H1 (cell line): Measurements from ENCODE around the gene LDLRAD3. TPM values are rescaled to one million over a fixed set of nuclear protein-coding genes. Genes with fewer than 3 reads are reported as not detected.

ENCODE experiments used
- CTCF ChIA-PET: fragments of 300-600 bp; sonication (Branson Sonifier 250); formaldehyde crosslinking; loops from one replicate; lab custom pipeline; 2021; ENCODE audit not compliant: partially characterized antibody; lab: Charles Lee
- POLR2A ChIA-PET: fragments of 300-600 bp; sonication (Branson Sonifier 250); formaldehyde crosslinking; loops from one replicate; lab custom pipeline; 2021; ENCODE audit warnings: inconsistent platforms; ENCODE audit not compliant: partially characterized antibody; lab: Charles Lee
- DNase-seq, 2 experiments: peaks; one replicate each; pipeline versions ENCODE4 v3.0.0 to v3.0.0-alpha.2; 2010 to 2022; ENCODE audit warnings: low spot score in 2 of 2, low read depth in 1 of 2, mixed read lengths in 1 of 2
- FAIRE-seq: peaks from 2 replicates; lab custom pipeline; 2011; peaks lifted over from hg19 to GRCh38; lab: Jason Lieb, UNC
- H2AFZ ChIP-seq: 2 replicates; pipeline ENCODE4 v1.8.1; 2012; ENCODE audit warnings: low read length, inconsistent platforms
- H2AK5ac ChIP-seq: 2 replicates; pipeline ENCODE4 v1.6.1; 2013; ENCODE audit warnings: low read depth, low read length
- H2BK120ac ChIP-seq: replicated peaks from 2 replicates; pipeline ENCODE3; 2013; ENCODE audit warnings: low read depth, low read length, inconsistent platforms
- H2BK12ac ChIP-seq: 2 replicates; pipeline ENCODE4 v1.6.1; 2013; ENCODE audit warnings: low read depth, low read length
- H2BK15ac ChIP-seq: 2 replicates; pipeline ENCODE4 v1.6.1; 2013; ENCODE audit warnings: low read length
- H2BK20ac ChIP-seq: 2 replicates; pipeline ENCODE4 v1.6.1; 2013; ENCODE audit warnings: low read length
- H2BK5ac ChIP-seq: 2 replicates; pipeline ENCODE4 v1.6.1; 2013; ENCODE audit warnings: low read depth, low read length
- H3K14ac ChIP-seq: 2 replicates; pipeline ENCODE4 v1.6.1; 2013; ENCODE audit warnings: inconsistent platforms; ENCODE audit not compliant: insufficient read length
- H3K18ac ChIP-seq: 2 replicates; pipeline ENCODE4 v1.6.1; 2013; ENCODE audit warnings: low read length; ENCODE audit errors: extremely low read depth
- H3K23ac ChIP-seq: 2 replicates; pipeline ENCODE4 v1.6.1; 2013; ENCODE audit warnings: inconsistent platforms; ENCODE audit not compliant: insufficient read length
- H3K23me2 ChIP-seq: 2 replicates; pipeline ENCODE4 v1.6.1; 2013; ENCODE audit warnings: low read depth, low read length
- H3K27ac ChIP-seq: 2 replicates; pipeline ENCODE4 v1.6.1; 2011; ENCODE audit warnings: low read depth, low read length, inconsistent platforms
- H3K27me3 ChIP-seq, 4 experiments: replicated peaks in 1 of 4; 1 replicate in 1 of 4; 2 replicates in 3 of 4; pipeline versions ENCODE4 v1.6.1 to v1.8.1; 2011 to 2013; ENCODE audit warnings: low read length in 3 of 4, mild to moderate bottlenecking in 3 of 4, inconsistent platforms in 2 of 4, mixed read lengths in 2 of 4, moderate library complexity in 1 of 4; ENCODE audit not compliant: control insufficient read depth in 3 of 4, insufficient read depth in 3 of 4; ENCODE audit errors: extremely low read depth in 1 of 4
- H3K36me3 ChIP-seq, 4 experiments: 2 replicates each; pipeline versions ENCODE4 v1.6.1 to v1.8.1; 2011 to 2013; ENCODE audit warnings: mild to moderate bottlenecking in 4 of 4, low read length in 3 of 4, moderate library complexity in 2 of 4, control low read depth in 1 of 4, inconsistent platforms in 1 of 4; ENCODE audit not compliant: insufficient read depth in 4 of 4, control insufficient read depth in 2 of 4
- H3K4ac ChIP-seq: replicated peaks from 2 replicates; pipeline ENCODE3; 2013; ENCODE audit warnings: low read length, low read depth, mixed read lengths, inconsistent platforms; ENCODE audit not compliant: insufficient read length
- H3K4me1 ChIP-seq, 4 experiments: replicated peaks in 1 of 4; 1 replicate in 1 of 4; 2 replicates in 3 of 4; pipeline versions ENCODE4 v1.6.1 to v1.8.1; 2011 to 2013; ENCODE audit warnings: low read length in 3 of 4, inconsistent platforms in 2 of 4, mixed read lengths in 1 of 4; ENCODE audit not compliant: insufficient read depth in 4 of 4, control insufficient read depth in 3 of 4
- H3K4me2 ChIP-seq, 2 experiments: 2 replicates each; pipeline versions ENCODE4 v1.6.1 to v1.8.1; 2011 to 2013; ENCODE audit warnings: low read depth in 2 of 2, low read length in 2 of 2, control low read depth in 1 of 2, inconsistent platforms in 1 of 2, mild to moderate bottlenecking in 1 of 2; ENCODE audit not compliant: insufficient read depth in 1 of 2
- H3K4me3 ChIP-seq, 4 experiments: fragments of 200-600, 300-600 bp in 1 of 4; sonication (generic), shearing (Covaris generic), sonication (Bioruptor Twin) in 1 of 4; 2 replicates each; pipeline versions ENCODE4 v1.5.1 to v1.8.1; 2011 to 2016; ENCODE audit warnings: low read length in 4 of 4, low read depth in 3 of 4, control low read depth in 2 of 4, inconsistent platforms in 2 of 4, mild to moderate bottlenecking in 2 of 4, mixed read lengths in 1 of 4, moderate library complexity in 1 of 4; ENCODE audit not compliant: insufficient read depth in 2 of 4; ENCODE audit errors: extremely low read depth in 1 of 4
- H3K56ac ChIP-seq: replicated peaks from 2 replicates; pipeline ENCODE3; 2013; ENCODE audit warnings: low read depth, mild to moderate bottlenecking, mixed read lengths, low read length, inconsistent platforms; ENCODE audit not compliant: insufficient read length
- H3K79me1 ChIP-seq: 2 replicates; pipeline ENCODE4 v1.6.1; 2013; ENCODE audit warnings: low read depth, low read length, control low read depth
- H3K79me2 ChIP-seq, 2 experiments: 2 replicates each; pipeline versions ENCODE4 v1.6.1 to v1.8.1; 2012 to 2013; ENCODE audit warnings: low read length in 2 of 2, mild to moderate bottlenecking in 2 of 2, inconsistent platforms in 1 of 2; ENCODE audit not compliant: insufficient read depth in 2 of 2, control insufficient read depth in 1 of 2
- H3K9ac ChIP-seq, 4 experiments: replicated peaks in 1 of 4; 1 replicate in 1 of 4; 2 replicates in 3 of 4; pipeline versions ENCODE4 v1.6.1 to v1.8.1; 2011 to 2013; ENCODE audit warnings: low read depth in 3 of 4, low read length in 3 of 4, control low read depth in 2 of 4, mild to moderate bottlenecking in 2 of 4, moderate library complexity in 2 of 4, inconsistent platforms in 1 of 4; ENCODE audit errors: extremely low read depth in 1 of 4
- H3K9me3 ChIP-seq, 2 experiments: 2 replicates each; pipeline versions ENCODE4 v1.6.1 to v1.8.1; 2012 to 2013; ENCODE audit warnings: mild to moderate bottlenecking in 2 of 2, moderate library complexity in 2 of 2, control low read depth in 1 of 2, inconsistent platforms in 1 of 2, low read depth in 1 of 2, low read length in 1 of 2, mixed read lengths in 1 of 2; ENCODE audit not compliant: insufficient read depth in 2 of 2
- H4K20me1 ChIP-seq, 2 experiments: replicated peaks in 1 of 2; 2 replicates each; pipeline versions ENCODE3 to v1.8.1; 2011 to 2013; ENCODE audit warnings: inconsistent platforms in 2 of 2, low read length in 2 of 2, mild to moderate bottlenecking in 1 of 2; ENCODE audit not compliant: insufficient read depth in 2 of 2, control insufficient read depth in 1 of 2
- H4K5ac ChIP-seq: 2 replicates; pipeline ENCODE4 v1.6.1; 2013; ENCODE audit warnings: low read length, low read depth, mixed read lengths, inconsistent platforms; ENCODE audit not compliant: insufficient read length
- H4K8ac ChIP-seq: 2 replicates; pipeline ENCODE4 v1.8.0; 2013; ENCODE audit warnings: mild to moderate bottlenecking, moderate library complexity, low read length, inconsistent platforms; ENCODE audit not compliant: insufficient read depth; ENCODE audit errors: extremely low read depth
- H4K91ac ChIP-seq: replicated peaks from 2 replicates; pipeline ENCODE3; 2013; ENCODE audit warnings: low read length, mixed read lengths, inconsistent platforms; ENCODE audit not compliant: insufficient read length
- EP300 ChIP-seq, 2 experiments: IDR thresholded peaks; 1 replicate in 1 of 2; 2 replicates in 1 of 2; pipeline ENCODE4 v1.6.1; 2011 to 2012; ENCODE audit warnings: low read depth in 2 of 2, low read length in 2 of 2, mild to moderate bottlenecking in 2 of 2, borderline replicate concordance in 1 of 2, inconsistent platforms in 1 of 2, moderate library complexity in 1 of 2
- HDAC6 ChIP-seq: IDR thresholded peaks from one replicate; pipeline ENCODE4 v1.7.1; 2012; ENCODE audit warnings: low read depth, mild to moderate bottlenecking, inconsistent platforms, low read length, moderate library complexity
- RNF2 ChIP-seq: fragments of 200-900, 300-1000 bp; sonication (generic); IDR thresholded peaks from 2 replicates; pipeline ENCODE4 v1.7.1; 2016; ENCODE audit warnings: borderline replicate concordance, low read depth, mild to moderate bottlenecking, antibody characterized with exemption, low read length; ENCODE audit not compliant: poor library complexity, severe bottlenecking; ENCODE audit errors: missing control alignments
- SIRT6 ChIP-seq: IDR thresholded peaks from one replicate; pipeline ENCODE4 v1.7.1; 2012; ENCODE audit warnings: low read length, inconsistent platforms
- SP4 ChIP-seq: IDR thresholded peaks from 2 replicates; pipeline ENCODE4 v1.6.1; 2012; ENCODE audit warnings: low read length, inconsistent platforms
- SRF ChIP-seq: IDR thresholded peaks from 2 replicates; pipeline ENCODE4 v1.6.1; 2011; ENCODE audit warnings: mild to moderate bottlenecking, low read depth, low read length, moderate library complexity
- TBP ChIP-seq: IDR thresholded peaks from 2 replicates; pipeline ENCODE4 v1.6.1; 2011; ENCODE audit warnings: low read depth, low read length, improper control_type of control experiment
- WGBS, 2 experiments: shearing (Covaris generic) in 1 of 2; methylation state at CpG; one replicate each; pipeline versions ENCODE4 v1.1.6 to v1.1.7; 2013 to 2015; ENCODE audit warnings: low lambda C conversion rate in 2 of 2, mixed read lengths in 2 of 2, inconsistent platforms in 1 of 2, low coverage in 1 of 2, missing lambda C conversion rate in 1 of 2; ENCODE audit not compliant: insufficient replicate concordance in 2 of 2, insufficient coverage in 1 of 2, insufficient read length in 1 of 2; ENCODE audit errors: extremely low coverage in 1 of 2, missing lambda C conversion rate in 1 of 2; 5-methylcytosine and 5-hydroxymethylcytosine counted together
- polyA plus RNA-seq, 7 experiments: library from polyadenylated mRNA; depleted of rRNA in 3 of 7; stranded (reverse) in 5 of 7; unstranded in 2 of 7; fragments of >200 nt in 5 of 7; fragments of 200-250 nt in 2 of 7; gene quantifications; 1 replicate in 5 of 7; 2 replicates in 1 of 7; 4 replicates in 1 of 7; pipeline versions ENCODE4 v1.2.1 to v1.2.3, GENCODE V29; 2011 to 2013; ENCODE audit warnings: missing spikeins in 2 of 7, mixed read lengths in 2 of 7
- total RNA-seq: library from RNA; stranded (reverse); fragmentation: NEBNext Ultra II Directional; extraction: Animal tissue kit (Norgen Biotek cat#: 25700); gene quantifications from 2 replicates; pipeline ENCODE4 v1.2.1, GENCODE V29; 2021

Gene LDLRAD3
- total and polyA plus RNA-seq, 2 of the 8 experiments (the other 6 are each of a cell fraction or from before 2014, with no cell fraction given) = 18.6 to 22.8 TPM

GRCh38 chr11:36065436-36065835 is 121.6 kb downstream of the LDLRAD3 start:
- Histone ChIP-seq H3K23me2 (no peaks in the 10 kb centered on the region), H3K79me2 (no peaks in the 10 kb centered on the region), H3K56ac (no peak overlapping the region), H3K27ac (no peak overlapping the region), H3K4me1 (peaks cover 2 to 10% (median 5%) of the 10 kb centered on the region in 4 experiments; a peak in 4 of 7 replicates), H2BK5ac (no peak overlapping the region), H3K4ac (no peak overlapping the region), H4K5ac (no peak overlapping the region), H4K20me1 (no peaks in the 10 kb centered on the region), H2BK12ac (no peak overlapping the region), H4K91ac (no peak overlapping the region), H3K27me3 (no peaks in the 10 kb centered on the region), H3K9me3 (peaks cover 4 to 6% of the 10 kb centered on the region in 2 experiments; a peak in 2 of 4 replicates), H3K23ac (no peak overlapping the region), H3K18ac (no peak overlapping the region), H2AFZ (no peak overlapping the region), H3K14ac (no peak overlapping the region), H3K9ac (no peak overlapping the region), H2BK20ac (no peak overlapping the region), H3K36me3 (peaks cover 0 to 4% (median 0%) of the 10 kb centered on the region in 4 experiments; a peak in 1 of 8 replicates), H2BK120ac (no peak overlapping the region), H3K4me2 (no peak overlapping the region), H4K8ac (no peak overlapping the region), H3K4me3 (no peak overlapping the region), H3K79me1 (no peaks in the 10 kb centered on the region), H2AK5ac (0 out of 2 replicates have a peak overlapping the region, but pooled peaks have one; percentile 45), H2BK15ac (no peak overlapping the region)
- ChIA-PET CTCF (interaction anchor here (0.7 to 2.2 kb wide), 5 partner anchors 9 to 243 kb away, joined by 3 to 10 read pairs (median 4); no protein-coding TSS in a partner anchor), POLR2A (no interaction called here)
- no peak for DNase-seq
- no peak for FAIRE-seq
- TF ChIP-seq HDAC6 = no peak
- TF ChIP-seq SP4 = no peak
- TF ChIP-seq SRF = no peak
- no peak for TF ChIP-seq SIRT6
- no peak for TF ChIP-seq RNF2
- TF ChIP-seq TBP = no peak
- TF ChIP-seq EP300 (IDR thresholded peaks at IDR 0.05; ENCODE audit: borderline replicate concordance in 1 of 2, low read depth in 2 of 2, low read length in 2 of 2) = no peak
- 88% methylated on average over 2 of the region's 2 CpGs; no CpG with 5 or more reads in 1 of the 2 experiments for WGBS, 2 experiments
